GM12878 (cell line): ENCODE measurements around the gene BATF3. TPM values are rescaled to one million over a fixed set of nuclear protein-coding genes. Genes with fewer than 3 reads are reported as not detected.
A peak's percentile ranks its signal among the peaks of the same experiment; 100 is the strongest.

Experiments
- ATAC-seq: fragments of 200-7000 bp; cut with Tn5 transposase; 3 replicates; pipeline ENCODE4 v1.9.1; 2020; ENCODE audit warnings: mild to moderate bottlenecking, moderate library complexity
- BruUV-seq: library from RNA; stranded (reverse); fragments of 400-500 nt; replicated peaks from 2 replicates; lab custom pipeline; 2021; lab: Mats Ljungman, UMichigan
- CTCF ChIA-PET: fragments of 300-600 bp; sonication (Branson Sonifier 250); formaldehyde crosslinking; extraction: SDS; loops from one replicate; lab custom pipeline; 2021; ENCODE audit warnings: inconsistent platforms; lab: Yijun Ruan, JAX
- POLR2A ChIA-PET: fragments of 350-600 bp; formaldehyde crosslinking; extraction: SDS; loops from one replicate; lab custom pipeline; 2021; ENCODE audit warnings: inconsistent platforms; lab: Charles Lee
- RAD21 ChIA-PET: fragments of 300-600 bp; sonication (Branson Sonifier 250); formaldehyde crosslinking; loops from one replicate; lab custom pipeline; 2023; ENCODE audit warnings: antibody characterized with exemption; ENCODE audit not compliant: unreplicated experiment; lab: Charles Lee
- SMC1A ChIA-PET: fragments of 300-600 bp; sonication (Branson Sonifier 250); formaldehyde crosslinking; loops from one replicate; lab custom pipeline; 2023; ENCODE audit not compliant: unreplicated experiment, uncharacterized antibody; lab: Charles Lee
- DNase-seq: peaks from one replicate; pipeline ENCODE4 v3.0.0-alpha.2; 2011; ENCODE audit warnings: low read depth, low spot score
- FAIRE-seq: peaks from 3 replicates; lab custom pipeline; 2011; peaks lifted over from hg19 to GRCh38; lab: Jason Lieb, UNC
- H2AFZ ChIP-seq: 2 replicates; pipeline ENCODE4 v1.6.0; 2011; ENCODE audit warnings: low read depth, low read length, control low read depth; ENCODE audit not compliant: control insufficient read depth
- H3K27ac ChIP-seq: 2 replicates; pipeline ENCODE4 v1.5.1; 2011; ENCODE audit warnings: control low read depth; ENCODE audit not compliant: control insufficient read depth, insufficient read depth
- H3K27me3 ChIP-seq, 2 experiments: replicated peaks in 1 of 2; 2 replicates each; pipeline versions ENCODE4 v1.6.0 to v1.6.1; 2011; ENCODE audit warnings: low read length in 1 of 2; ENCODE audit not compliant: control insufficient read depth in 2 of 2, insufficient read depth in 2 of 2
- H3K36me3 ChIP-seq, 2 experiments: 2 replicates each; pipeline ENCODE4 v1.5.1; 2011; ENCODE audit warnings: low read length in 1 of 2; ENCODE audit not compliant: control insufficient read depth in 2 of 2, insufficient read depth in 2 of 2
- H3K4me1 ChIP-seq: 2 replicates; pipeline ENCODE4 v1.6.1; 2011; ENCODE audit warnings: mild to moderate bottlenecking, low read length, moderate library complexity, mixed read lengths; ENCODE audit not compliant: control insufficient read depth, insufficient read depth
- H3K4me2 ChIP-seq: 2 replicates; pipeline ENCODE4 v1.6.0; 2011; ENCODE audit warnings: control low read depth; ENCODE audit not compliant: control insufficient read depth, insufficient read depth
- H3K4me3 ChIP-seq: fragments of 200-600 bp; sonication (generic); 2 replicates; pipeline ENCODE4 v1.5.1; 2016
- H3K79me2 ChIP-seq: 2 replicates; pipeline ENCODE4 v1.6.0; 2011; ENCODE audit warnings: low read length; ENCODE audit not compliant: control insufficient read depth, insufficient read depth
- H3K9ac ChIP-seq: 2 replicates; pipeline ENCODE4 v1.8.0; 2011; ENCODE audit warnings: low read length, control low read depth, mixed read lengths; ENCODE audit not compliant: control insufficient read depth, insufficient read depth
- H3K9me3 ChIP-seq: replicated peaks from 3 replicates; pipeline ENCODE4 v1.5.1; 2011; ENCODE audit warnings: mild to moderate bottlenecking, low read length; ENCODE audit not compliant: control insufficient read depth, insufficient read depth
- H4K20me1 ChIP-seq: 2 replicates; pipeline ENCODE4 v1.6.0; 2011; ENCODE audit not compliant: control insufficient read depth, insufficient read depth
- EED ChIP-seq: sonication (generic); IDR thresholded peaks from 2 replicates; pipeline ENCODE4 v1.6.1; 2016; ENCODE audit warnings: antibody characterized with exemption, low read depth
- EZH2 ChIP-seq: IDR thresholded peaks from 2 replicates; pipeline ENCODE4 v1.6.1; 2012; ENCODE audit warnings: low read depth, mild to moderate bottlenecking, control low read depth, inconsistent platforms, low read length, borderline replicate concordance; ENCODE audit not compliant: control insufficient read depth
- HDAC2 ChIP-seq: fragments of 200-600 bp; sonication (generic); IDR thresholded peaks from 2 replicates; pipeline ENCODE4 v1.6.1; 2017
- HDAC6 ChIP-seq: fragments of 200-600 bp; sonication (generic); IDR thresholded peaks from one replicate; pipeline ENCODE4 v1.8.0; 2017; ENCODE audit warnings: antibody characterized with exemption; ENCODE audit not compliant: unreplicated experiment
- JUNB ChIP-seq: IDR thresholded peaks from 2 replicates; pipeline ENCODE4 v1.6.1; 2016; ENCODE audit warnings: antibody characterized with exemption, mild to moderate bottlenecking
- LARP7 ChIP-seq: fragments of 450-650 bp; IDR thresholded peaks from 2 replicates; pipeline ENCODE4 v1.6.1; 2017; ENCODE audit warnings: mild to moderate bottlenecking
- NR2F1 ChIP-seq: fragments of 450-650 bp; conservative IDR thresholded peaks from 2 replicates; pipeline ENCODE4 v1.6.1; 2017; ENCODE audit warnings: mild to moderate bottlenecking
- POLR2AphosphoS5 ChIP-seq: IDR thresholded peaks from 2 replicates; pipeline ENCODE4 v1.6.1; 2011; ENCODE audit warnings: mild to moderate bottlenecking, low read length, inconsistent platforms
- SP1 ChIP-seq: IDR thresholded peaks from one replicate; pipeline ENCODE4 v1.6.1; 2011; ENCODE audit warnings: low read depth, low read length
- SUZ12 ChIP-seq: fragments of 200-600 bp; sonication (generic); IDR thresholded peaks from one replicate; pipeline ENCODE4 v1.6.1; 2018; ENCODE audit warnings: antibody characterized with exemption, mild to moderate bottlenecking; ENCODE audit not compliant: unreplicated experiment
- TARDBP ChIP-seq: IDR thresholded peaks from 2 replicates; pipeline ENCODE4 v1.6.1; 2016; ENCODE audit warnings: borderline replicate concordance
- TCF12 ChIP-seq: IDR thresholded peaks from 2 replicates; pipeline ENCODE4 v1.6.1; 2011; ENCODE audit warnings: low read depth, mild to moderate bottlenecking, low read length
- in situ Hi-C: fragments of 300-500 bp; cut with MboI; formaldehyde crosslinking; loops from 9 replicates; pipeline ENCODE4 v1.14.3; 2018; ENCODE audit warnings: mixed read lengths
- intact Hi-C: fragments of 100-400 bp; cut with micrococcal nuclease; formaldehyde crosslinking; loops from one replicate; pipeline ENCODE4 v1.14.2; 2022; ENCODE audit not compliant: unreplicated experiment
- polyA plus RNA-seq, 11 experiments: library from polyadenylated mRNA; depleted of rRNA in 4 of 11; unstranded in 6 of 11; stranded (reverse) in 5 of 11; fragments of >200 nt; fragmentation: Nextera tagmentation in 4 of 11; fragmentation: Illumina TruSeq in 1 of 11; extraction: Ambion mirVana in 4 of 11; extraction: Trizol in 1 of 11; gene quantifications; 1 replicate in 1 of 11; 2 replicates in 10 of 11; pipeline versions ENCODE4 v1.2.1 to v1.2.3, GENCODE V29; 2011 to 2016; ENCODE audit warnings: inconsistent platforms in 2 of 11, missing spikeins in 2 of 11, low read depth in 1 of 11
- total RNA-seq, 4 experiments: library from RNA; depleted of rRNA in 3 of 4; stranded (reverse); fragments of >200 nt in 3 of 4; fragmentation: Illumina TruSeq in 1 of 4; extraction: Trizol in 1 of 4; gene quantifications; 2 replicates each; pipeline versions ENCODE4 v1.2.1 to v1.2.3, GENCODE V29; 2013 to 2021
- TF ChIP-seq, protein P1 (sequence below): IDR thresholded peaks from 2 replicates; pipeline ENCODE4 v1.6.1; 2012; ENCODE audit warnings: low read length, inconsistent platforms
- TF ChIP-seq, protein P2 (sequence below): fragments of 450-650 bp; IDR thresholded peaks from 2 replicates; pipeline ENCODE4 v1.6.1; 2017; ENCODE audit warnings: mild to moderate bottlenecking
- TF ChIP-seq, protein P3 (sequence below): fragments of 450-650 bp; IDR thresholded peaks from 2 replicates; pipeline ENCODE4 v1.6.1; 2016; ENCODE audit warnings: mild to moderate bottlenecking

The BATF3 gene
- total and polyA plus RNA-seq, 10 of the 15 experiments (the other 5 are each of a cell fraction or from before 2014, with no cell fraction given): 11.1 to 56.8 (median 30.8) TPM

DNA sequence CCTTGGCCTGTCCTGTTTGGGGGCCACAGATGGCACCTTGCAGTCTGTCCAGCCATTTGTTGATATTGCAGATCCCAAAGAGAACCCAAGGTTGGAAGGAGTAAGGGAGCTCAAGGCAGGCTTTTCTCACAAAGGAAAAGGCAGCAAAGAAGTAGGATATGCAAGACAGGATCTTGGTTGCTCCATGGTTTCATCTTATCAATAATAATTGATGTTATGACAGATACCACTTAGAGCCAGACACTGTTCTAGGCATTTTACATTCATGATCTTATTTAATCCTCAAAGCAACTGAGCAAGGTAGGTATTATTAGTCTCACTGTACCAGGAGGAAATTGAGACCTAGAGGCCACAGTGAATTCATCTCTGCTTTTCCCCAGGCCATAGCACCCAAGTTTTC lies 28.8 kb downstream of the BATF3 start:
- Histone ChIP-seq H4K20me1 (no peaks in the 10 kb centered on the region), H3K4me1 (peaks cover 35% of the 10 kb centered on the region), H3K4me2 (peak overlapping the region; percentile 32), H2AFZ (peak overlapping the region; percentile 72), H3K27ac (no peak overlapping the region), H3K4me3 (no peak overlapping the region), H3K9me3 (no peaks in the 10 kb centered on the region), H3K36me3 (no peaks in the 10 kb centered on the region), H3K79me2 (no peaks in the 10 kb centered on the region), H3K9ac (no peak overlapping the region), H3K27me3 (no peaks in the 10 kb centered on the region)
- FAIRE-seq (no peak), ATAC-seq (no peak), DNase-seq (no peak)
- in situ Hi-C loops: no loop called here
- BruUV-seq: no TSS peak
- SMC1A ChIA-PET: interaction anchor here (0.7 to 2.8 kb wide), 16 partner anchors 20 to 324 kb away, joined by 3 to 19 read pairs (median 4); no protein-coding TSS in a partner anchor
- TF ChIP-seq, protein P1, sequence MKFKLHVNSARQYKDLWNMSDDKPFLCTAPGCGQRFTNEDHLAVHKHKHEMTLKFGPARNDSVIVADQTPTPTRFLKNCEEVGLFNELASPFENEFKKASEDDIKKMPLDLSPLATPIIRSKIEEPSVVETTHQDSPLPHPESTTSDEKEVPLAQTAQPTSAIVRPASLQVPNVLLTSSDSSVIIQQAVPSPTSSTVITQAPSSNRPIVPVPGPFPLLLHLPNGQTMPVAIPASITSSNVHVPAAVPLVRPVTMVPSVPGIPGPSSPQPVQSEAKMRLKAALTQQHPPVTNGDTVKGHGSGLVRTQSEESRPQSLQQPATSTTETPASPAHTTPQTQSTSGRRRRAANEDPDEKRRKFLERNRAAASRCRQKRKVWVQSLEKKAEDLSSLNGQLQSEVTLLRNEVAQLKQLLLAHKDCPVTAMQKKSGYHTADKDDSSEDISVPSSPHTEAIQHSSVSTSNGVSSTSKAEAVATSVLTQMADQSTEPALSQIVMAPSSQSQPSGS: no peak
- TF ChIP-seq SUZ12 (no peak), NR2F1 (no peak), POLR2AphosphoS5 (no peak), LARP7 (no peak), SP1 (no peak), EZH2 (no peak), HDAC6 (no peak), JUNB (no peak), HDAC2 (no peak), TARDBP (no peak), EED (no peak), TCF12 (no peak)
- TF ChIP-seq, protein P2, sequence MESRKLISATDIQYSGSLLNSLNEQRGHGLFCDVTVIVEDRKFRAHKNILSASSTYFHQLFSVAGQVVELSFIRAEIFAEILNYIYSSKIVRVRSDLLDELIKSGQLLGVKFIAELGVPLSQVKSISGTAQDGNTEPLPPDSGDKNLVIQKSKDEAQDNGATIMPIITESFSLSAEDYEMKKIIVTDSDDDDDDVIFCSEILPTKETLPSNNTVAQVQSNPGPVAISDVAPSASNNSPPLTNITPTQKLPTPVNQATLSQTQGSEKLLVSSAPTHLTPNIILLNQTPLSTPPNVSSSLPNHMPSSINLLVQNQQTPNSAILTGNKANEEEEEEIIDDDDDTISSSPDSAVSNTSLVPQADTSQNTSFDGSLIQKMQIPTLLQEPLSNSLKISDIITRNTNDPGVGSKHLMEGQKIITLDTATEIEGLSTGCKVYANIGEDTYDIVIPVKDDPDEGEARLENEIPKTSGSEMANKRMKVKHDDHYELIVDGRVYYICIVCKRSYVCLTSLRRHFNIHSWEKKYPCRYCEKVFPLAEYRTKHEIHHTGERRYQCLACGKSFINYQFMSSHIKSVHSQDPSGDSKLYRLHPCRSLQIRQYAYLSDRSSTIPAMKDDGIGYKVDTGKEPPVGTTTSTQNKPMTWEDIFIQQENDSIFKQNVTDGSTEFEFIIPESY: no peak
- TF ChIP-seq, protein P3, sequence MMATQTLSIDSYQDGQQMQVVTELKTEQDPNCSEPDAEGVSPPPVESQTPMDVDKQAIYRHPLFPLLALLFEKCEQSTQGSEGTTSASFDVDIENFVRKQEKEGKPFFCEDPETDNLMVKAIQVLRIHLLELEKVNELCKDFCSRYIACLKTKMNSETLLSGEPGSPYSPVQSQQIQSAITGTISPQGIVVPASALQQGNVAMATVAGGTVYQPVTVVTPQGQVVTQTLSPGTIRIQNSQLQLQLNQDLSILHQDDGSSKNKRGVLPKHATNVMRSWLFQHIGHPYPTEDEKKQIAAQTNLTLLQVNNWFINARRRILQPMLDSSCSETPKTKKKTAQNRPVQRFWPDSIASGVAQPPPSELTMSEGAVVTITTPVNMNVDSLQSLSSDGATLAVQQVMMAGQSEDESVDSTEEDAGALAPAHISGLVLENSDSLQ: no peak
- RAD21 ChIA-PET: interaction anchor here (1.0 to 1.8 kb wide), 5 partner anchors 13 to 116 kb away, joined by 3 to 7 read pairs (median 4); no protein-coding TSS in a partner anchor
- POLR2A ChIA-PET: interaction anchor here (0.6 to 1.2 kb wide), 2 partner anchors 27 to 91 kb away, joined by 3 to 7 read pairs; no protein-coding TSS in a partner anchor
- intact Hi-C loops: no loop called here
- CTCF ChIA-PET: interaction anchor here (0.6 to 4.0 kb wide), 14 partner anchors 13 to 213 kb away, joined by 3 to 18 read pairs (median 4); no protein-coding TSS in a partner anchor
